ENCODE data around the gene ZNF609.
"Not testable (repeated sequence)": the region's sequence is repeated elsewhere in the genome, so short reads cannot be mapped to it uniquely, and the experiment has no call there.

ZNF609 gene

DNA sequence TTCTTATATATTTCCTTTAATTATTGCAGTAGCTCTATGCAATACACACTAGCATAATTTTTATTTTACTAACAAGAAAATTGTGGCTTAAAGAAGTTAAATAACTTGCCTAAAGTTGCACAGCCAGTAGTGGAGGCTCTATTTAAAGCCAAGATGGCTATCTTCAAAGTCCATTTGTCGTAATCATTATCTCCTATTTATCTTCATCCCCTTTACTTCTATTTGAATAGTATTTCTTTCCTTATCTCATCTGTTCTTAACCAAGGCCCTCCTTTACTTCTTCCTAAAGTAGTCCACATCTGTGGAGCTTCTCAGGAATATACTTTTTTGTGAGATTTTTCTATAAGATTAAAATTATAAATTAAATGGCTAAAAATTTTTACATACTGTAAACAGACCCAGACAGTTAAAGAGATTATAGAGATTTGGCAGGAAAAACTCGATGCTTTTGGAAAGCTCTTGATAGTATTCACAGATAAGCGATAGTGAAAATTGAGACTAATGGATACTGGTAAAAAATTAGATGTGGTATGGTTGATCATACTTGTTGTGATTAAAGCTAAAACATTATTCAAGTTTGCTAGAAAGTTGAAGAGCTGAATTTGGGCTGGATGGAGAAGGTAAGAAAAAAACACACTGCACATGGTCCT is 129.2 kb downstream of the ZNF609 start:
- FAIRE-seq: no peak

- FAIRE-seq: not testable (repeated sequence)
Measured at GRCh38 chr15:64592845-64593244, 132.5 kb downstream of the ZNF609 start.

- FAIRE-seq: no peak
Measured at GRCh38 chr15:64596701-64597476, 136.5 kb downstream of the ZNF609 start.

DNA sequence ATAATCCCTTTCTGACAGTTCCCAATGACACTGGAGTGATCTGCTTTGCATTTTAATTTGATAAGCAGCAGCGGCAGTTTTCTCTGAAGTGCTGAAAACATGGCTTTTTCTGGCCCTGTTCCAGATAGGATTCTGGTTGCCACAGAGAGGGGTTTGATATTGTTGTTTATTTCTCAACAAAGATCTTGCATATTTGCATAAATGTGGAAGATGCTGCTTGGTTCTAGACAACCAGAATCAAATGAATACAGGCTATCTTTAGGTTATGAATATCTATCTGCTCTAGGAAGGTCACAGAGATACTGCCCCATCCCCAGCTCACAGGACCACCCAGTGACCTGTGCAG is 137.1 kb downstream of the ZNF609 start:
- FAIRE-seq: no peak

DNA sequence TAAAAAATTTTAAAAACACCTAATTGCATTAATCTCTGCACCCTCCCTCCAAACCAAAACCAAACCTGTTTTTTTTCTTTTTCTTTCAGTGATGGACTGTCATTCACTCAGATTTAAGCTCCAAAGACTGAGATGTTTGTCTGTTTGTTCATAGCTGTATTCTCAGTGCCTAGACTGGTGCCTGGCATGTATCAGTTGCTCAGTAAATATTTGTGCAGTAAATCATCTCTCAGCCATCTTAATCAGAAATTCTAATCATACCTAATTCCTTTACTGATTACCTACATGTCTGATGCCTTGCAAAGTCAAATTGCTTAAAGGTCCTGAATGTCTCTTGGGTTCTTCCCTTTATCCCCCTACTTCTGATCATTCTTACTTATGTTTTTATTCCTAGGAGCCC is 138.8 kb downstream of the ZNF609 start:
- no peak for FAIRE-seq

GRCh38 chr15:64599716-64600115 is 139.3 kb downstream of the ZNF609 start:
- no peak for FAIRE-seq

DNA sequence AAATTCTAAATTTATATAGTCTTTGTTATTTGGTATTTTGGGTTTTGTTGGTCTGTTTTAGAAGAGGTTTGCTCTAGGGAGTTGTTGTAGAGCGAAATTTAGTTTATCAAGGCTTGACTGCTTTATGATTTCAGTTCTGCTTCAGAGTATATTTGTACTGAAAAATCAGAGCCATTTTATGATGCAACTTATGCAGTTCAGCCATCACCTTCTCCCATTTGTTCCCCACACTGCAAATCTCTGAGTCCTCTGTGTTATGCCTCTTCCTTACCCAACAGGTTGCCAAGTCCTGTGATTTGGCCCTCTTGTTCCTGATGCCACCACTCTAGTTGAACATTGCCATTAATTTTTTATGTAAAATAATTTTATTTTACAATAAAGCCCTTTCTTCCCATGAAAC is 140.4 kb downstream of the ZNF609 start:
- no peak for FAIRE-seq

DNA sequence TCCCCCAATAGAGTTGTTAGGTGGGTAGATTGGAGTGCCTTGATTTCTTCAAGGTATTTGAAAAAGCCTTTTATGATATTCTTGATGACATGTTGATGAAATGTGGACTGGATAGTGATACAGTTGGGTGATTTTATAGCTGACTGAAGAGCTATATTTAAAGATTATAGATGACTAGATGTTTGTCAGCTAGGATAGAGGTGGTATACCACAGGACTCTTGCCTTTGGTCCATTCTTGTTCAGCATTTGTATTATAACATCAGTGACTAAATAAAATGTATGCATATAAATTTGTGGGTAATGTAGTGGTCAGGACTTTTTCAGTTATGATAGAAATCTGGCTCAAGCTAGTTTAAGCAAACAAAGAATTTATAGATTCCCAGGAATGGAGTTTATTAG is 143.9 kb downstream of the ZNF609 start:
- no peak for FAIRE-seq

- not testable (repeated sequence) for FAIRE-seq
Measured at GRCh38 chr15:64607416-64607815, 147.0 kb downstream of the ZNF609 start.

DNA sequence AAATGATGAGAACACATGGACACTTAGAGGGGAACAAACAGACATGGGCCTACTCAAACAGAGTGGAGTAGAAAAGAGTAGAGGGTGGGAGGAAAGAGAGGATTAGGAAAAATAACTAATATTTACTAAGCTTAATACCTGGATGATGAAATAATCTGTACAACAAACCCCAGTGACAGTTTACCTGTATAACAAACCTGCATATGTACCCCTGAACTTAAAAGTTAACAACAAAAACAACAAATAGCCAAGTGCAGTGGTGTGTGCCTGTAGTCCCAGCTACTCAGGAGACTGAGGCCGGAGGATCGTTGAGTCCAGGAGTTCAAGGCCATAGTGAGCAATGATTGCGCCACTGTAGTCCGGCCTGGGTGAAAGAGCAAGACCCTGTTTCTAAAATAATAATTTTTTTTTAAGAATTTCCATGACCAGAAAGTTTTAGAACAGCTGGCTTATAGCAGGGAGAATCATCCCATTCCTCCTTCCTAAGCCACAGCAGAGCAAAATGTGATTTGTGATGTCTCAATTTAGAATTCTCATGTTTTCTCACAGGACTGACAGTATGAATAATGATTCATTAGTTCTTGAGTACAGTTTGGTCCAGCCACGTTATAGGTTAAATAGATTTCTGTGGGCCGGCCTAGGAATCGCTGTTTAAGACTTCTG is 150.0 kb downstream of the ZNF609 start:
- FAIRE-seq: no peak

DNA sequence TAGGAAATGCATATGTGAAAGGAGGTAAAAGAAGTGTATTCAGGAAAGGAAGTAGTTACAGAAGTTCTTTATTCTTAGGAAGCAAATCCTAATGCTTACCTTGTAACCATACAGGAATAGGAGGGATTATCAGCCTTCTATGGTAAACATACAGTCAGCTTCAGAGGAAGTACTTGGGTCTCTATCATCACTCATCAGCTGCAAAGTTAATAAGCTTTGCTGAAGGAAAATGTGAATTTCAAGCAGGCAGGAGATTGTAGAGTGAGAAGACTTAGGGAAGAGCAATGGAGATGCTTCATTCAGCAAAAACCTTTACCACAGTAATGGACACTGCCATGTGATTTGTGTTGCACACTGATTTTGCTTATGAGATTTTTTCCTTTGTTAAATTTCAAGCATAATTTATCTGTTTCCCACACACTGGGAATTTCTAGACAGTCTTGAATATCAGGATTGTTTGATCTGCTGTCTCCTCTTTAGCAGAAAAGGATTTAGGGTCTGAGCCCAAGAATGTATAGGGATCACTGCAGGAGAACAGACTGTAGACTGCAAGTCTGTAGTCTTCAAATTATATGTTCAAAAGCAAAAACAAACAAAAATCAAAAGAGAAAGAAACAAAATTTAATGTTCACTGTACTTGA is 150.8 kb downstream of the ZNF609 start:
- no peak for FAIRE-seq

- no peak for FAIRE-seq
Measured at GRCh38 chr15:64614519-64614918, 154.1 kb downstream of the ZNF609 start.

DNA sequence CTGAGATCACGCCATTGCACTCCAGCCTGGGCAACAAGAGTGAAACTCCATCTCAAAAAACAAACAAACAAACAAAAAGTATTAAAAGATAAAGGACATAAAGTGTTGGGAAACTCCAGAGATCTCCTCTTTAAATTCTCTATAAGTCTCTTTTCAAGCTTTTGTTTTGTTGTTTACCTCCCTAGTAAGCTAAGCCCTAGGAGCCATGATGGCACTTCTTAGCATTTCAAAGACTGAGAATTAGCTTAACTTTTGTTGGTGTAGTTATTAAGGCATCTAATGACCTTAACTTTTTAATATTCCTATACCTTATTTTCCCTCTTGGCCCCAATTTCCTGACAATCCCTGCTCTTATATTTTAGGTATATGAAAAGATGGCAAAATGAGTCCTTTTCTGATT is 157.3 kb downstream of the ZNF609 start:
- FAIRE-seq: no peak

- FAIRE-seq: no peak
Measured at GRCh38 chr15:64618138-64618537, 157.8 kb downstream of the ZNF609 start.

GRCh38 chr15:64618540-64618939 is 158.2 kb downstream of the ZNF609 start:
- no peak for FAIRE-seq

- FAIRE-seq: no peak
Measured at GRCh38 chr15:64619880-64620839, 159.8 kb downstream of the ZNF609 start.

DNA sequence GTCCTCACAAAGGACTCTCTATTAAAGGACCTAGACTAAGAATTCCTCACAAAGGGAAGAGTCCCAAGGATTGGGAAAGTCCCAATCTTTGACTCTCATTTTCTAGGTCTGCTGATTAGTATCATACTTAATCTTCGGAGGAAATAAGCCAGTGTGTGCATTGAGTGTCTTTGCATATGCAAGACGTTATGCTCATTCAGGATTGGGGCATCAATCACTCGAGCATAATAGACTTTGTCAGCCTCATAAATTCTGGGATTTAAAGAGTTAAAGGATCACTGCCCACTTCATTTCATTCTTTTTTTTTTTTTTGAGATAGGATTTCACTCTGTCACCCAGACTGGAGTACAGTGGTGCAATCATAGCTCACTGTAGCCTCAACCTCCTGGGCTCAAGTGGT is 160.7 kb downstream of the ZNF609 start:
- no peak for FAIRE-seq

GRCh38 chr15:64622410-64623260 is 162.3 kb downstream of the ZNF609 start:
- FAIRE-seq: no peak

DNA sequence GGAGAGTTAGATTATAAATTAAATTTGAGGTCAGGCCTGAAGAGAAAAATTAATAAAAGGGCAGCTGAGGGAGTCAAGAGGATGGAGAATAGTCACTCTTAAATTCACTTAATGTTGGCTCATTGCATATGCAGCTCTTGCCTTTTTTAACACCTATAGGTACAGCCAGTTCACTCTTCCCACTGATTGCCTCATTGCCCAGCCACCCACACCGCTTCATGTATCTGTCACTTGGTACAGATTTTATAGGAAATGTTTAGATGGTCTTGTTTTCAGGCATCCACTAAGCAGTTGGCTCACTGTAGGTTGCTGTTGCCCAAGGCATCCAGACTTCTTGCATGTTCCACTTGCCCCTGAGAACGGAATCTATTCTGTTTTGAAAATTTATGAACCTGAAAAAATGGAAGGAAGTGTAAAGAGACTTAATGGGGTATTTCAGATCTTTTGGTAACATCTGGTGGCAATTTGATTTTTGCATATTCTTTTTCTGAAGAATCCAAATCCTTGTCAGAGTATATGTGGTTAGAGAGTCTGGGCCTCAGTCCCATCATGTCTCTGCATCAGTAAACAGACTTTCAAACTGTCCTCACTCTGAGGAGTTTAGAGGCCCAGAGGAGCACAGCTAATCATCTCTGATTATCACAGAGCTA is 163.1 kb downstream of the ZNF609 start:
- FAIRE-seq: no peak

- FAIRE-seq: no peak
Measured at GRCh38 chr15:64624242-64624641, 163.9 kb downstream of the ZNF609 start.

DNA sequence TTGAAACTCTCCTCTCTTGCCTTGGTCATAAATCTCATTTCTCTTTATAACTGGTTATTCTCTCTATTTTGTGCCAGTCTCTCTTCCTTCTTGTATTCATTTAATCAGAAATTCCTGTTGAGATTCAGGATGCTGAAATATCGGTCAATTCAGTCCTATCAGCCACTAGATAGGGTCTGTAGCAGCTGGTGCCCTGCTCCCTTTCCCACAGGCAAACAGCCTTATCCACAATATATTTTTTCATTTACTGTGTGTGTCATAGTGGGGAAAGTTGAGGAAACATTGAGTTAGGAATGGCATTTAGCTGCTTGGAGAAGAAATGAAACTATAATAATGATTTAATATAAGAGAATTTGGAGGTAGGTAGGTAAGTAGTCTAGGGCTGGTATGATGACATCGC is 168.7 kb downstream of the ZNF609 start:
- no peak for FAIRE-seq
